SU-DHL-6 (cell line): ENCODE data around the gene RBFOX1.

Experiments
- H2AFZ ChIP-seq: fragments of 200-600 bp; sonication (generic); 2 replicates; pipeline ENCODE4 v1.6.1; 2014; ENCODE audit warnings: low read depth, mild to moderate bottlenecking, moderate library complexity, mixed read lengths, antibody characterized with exemption, low read length; ENCODE audit not compliant: severe bottlenecking
- H3F3A ChIP-seq: fragments of 200-600 bp; shearing (Covaris generic); 2 replicates; pipeline ENCODE4 v1.6.0; 2016; ENCODE audit warnings: antibody characterized with exemption, mild to moderate bottlenecking; ENCODE audit not compliant: insufficient read depth
- H3K27ac ChIP-seq: fragments of 200-600 bp; sonication (generic); 2 replicates; pipeline ENCODE4 v1.5.1; 2016; ENCODE audit warnings: low read depth, mild to moderate bottlenecking, low read length, moderate library complexity, mixed read lengths
- H3K27me3 ChIP-seq: fragments of 200-600 bp; sonication (generic), shearing (Covaris generic); 2 replicates; pipeline ENCODE4 v1.6.0; 2014; ENCODE audit warnings: mild to moderate bottlenecking, low read length
- H3K36me3 ChIP-seq: fragments of 200-600 bp; sonication (generic); 2 replicates; pipeline ENCODE4 v1.6.1; 2014; ENCODE audit warnings: mild to moderate bottlenecking, low read length, mixed read lengths
- H3K4me2 ChIP-seq: fragments of 300-600, 200-600 bp; shearing (Covaris generic), sonication (generic); 2 replicates; pipeline ENCODE4 v1.6.0; 2014; ENCODE audit warnings: low read length, low read depth, mild to moderate bottlenecking; ENCODE audit not compliant: poor library complexity, severe bottlenecking
- H3K4me3 ChIP-seq: fragments of 200-600 bp; sonication (generic); 2 replicates; pipeline ENCODE4 v1.5.1; 2014; ENCODE audit warnings: antibody characterized with exemption, low read length, mild to moderate bottlenecking, mixed read lengths; ENCODE audit not compliant: insufficient read depth, poor library complexity, severe bottlenecking
- H3K79me2 ChIP-seq: fragments of 200-600 bp; sonication (generic); 2 replicates; pipeline ENCODE4 v1.6.1; 2014; ENCODE audit warnings: mild to moderate bottlenecking, low read length, moderate library complexity; ENCODE audit not compliant: insufficient read depth
- H3K9ac ChIP-seq: fragments of 200-600 bp; sonication (generic); 2 replicates; pipeline ENCODE4 v1.7.0; 2014; ENCODE audit warnings: mild to moderate bottlenecking, low read length
- H3K9me2 ChIP-seq: fragments of 200-600 bp; sonication (generic); replicated peaks from 2 replicates; pipeline ENCODE4 v1.6.1; 2014; ENCODE audit warnings: low read length; ENCODE audit not compliant: insufficient read depth
- H3K9me3 ChIP-seq: fragments of 200-600 bp; sonication (generic); 2 replicates; pipeline ENCODE4 v1.6.1; 2014; ENCODE audit warnings: low read length, mixed read lengths; ENCODE audit not compliant: insufficient read depth
- H4K20me1 ChIP-seq: fragments of 200-600 bp; sonication (generic); 2 replicates; pipeline ENCODE4 v1.6.1; 2014; ENCODE audit warnings: low read depth, mild to moderate bottlenecking, antibody characterized with exemption, low read length, moderate library complexity, mixed read lengths
- EZH2phosphoT487 ChIP-seq: fragments of 200-600 bp; sonication (generic), shearing (Covaris generic); conservative IDR thresholded peaks from 2 replicates; pipeline ENCODE4 v1.6.1; 2018; ENCODE audit warnings: mild to moderate bottlenecking, antibody characterized with exemption, low read length, moderate library complexity, mixed read lengths
- TF ChIP-seq, protein P1 (sequence below): fragments of 200-600 bp; sonication (generic); IDR thresholded peaks from one replicate; pipeline ENCODE4 v1.5.1; 2017; ENCODE audit warnings: antibody characterized with exemption, mild to moderate bottlenecking, low read length, moderate library complexity; ENCODE audit not compliant: insufficient read depth, poor library complexity, severe bottlenecking

RBFOX1 gene

DNA sequence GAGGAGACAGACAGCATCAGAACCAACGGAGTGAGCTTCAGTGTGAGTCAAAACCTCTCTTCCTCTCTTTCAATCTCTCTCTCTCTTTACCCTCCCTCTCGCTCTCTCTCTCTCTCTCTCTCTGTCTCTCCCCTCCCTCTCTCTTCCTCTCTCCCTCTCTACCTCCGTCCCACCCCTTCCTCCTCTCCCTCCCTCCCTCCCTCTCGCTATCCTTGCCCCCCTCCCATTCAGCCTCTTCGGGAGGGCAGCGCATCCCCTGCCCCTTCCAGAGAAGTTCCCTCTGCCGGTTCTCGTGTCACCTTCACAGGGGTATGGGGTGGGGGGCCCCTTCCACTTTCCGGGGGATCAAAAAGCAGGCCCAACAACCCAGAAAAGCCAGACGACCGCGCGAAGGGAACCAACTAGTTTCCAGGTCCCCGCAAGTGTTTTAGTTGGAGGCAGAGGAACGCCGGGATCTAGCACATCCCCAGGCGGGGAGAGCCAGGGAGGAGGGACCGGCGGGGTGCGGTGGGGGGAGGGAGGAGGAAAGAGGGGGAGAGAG lies 28.9 kb upstream of the RBFOX1 start:
- no peaks in the 10 kb centered on the region for H3K9me2 ChIP-seq
- H3K9me3 ChIP-seq: no peaks in the 10 kb centered on the region
- no peak overlapping the region for H2AFZ ChIP-seq
- H3F3A ChIP-seq: no peaks in the 10 kb centered on the region
- H3K27me3 ChIP-seq: no peaks in the 10 kb centered on the region
- H4K20me1 ChIP-seq: no peaks in the 10 kb centered on the region
- no peaks in the 10 kb centered on the region for H3K79me2 ChIP-seq
- H3K36me3 ChIP-seq: no peaks in the 10 kb centered on the region
- H3K9ac ChIP-seq: no peak overlapping the region
- H3K27ac ChIP-seq: no peak overlapping the region
- no peak overlapping the region for H3K4me2 ChIP-seq
- TF ChIP-seq, protein P1, sequence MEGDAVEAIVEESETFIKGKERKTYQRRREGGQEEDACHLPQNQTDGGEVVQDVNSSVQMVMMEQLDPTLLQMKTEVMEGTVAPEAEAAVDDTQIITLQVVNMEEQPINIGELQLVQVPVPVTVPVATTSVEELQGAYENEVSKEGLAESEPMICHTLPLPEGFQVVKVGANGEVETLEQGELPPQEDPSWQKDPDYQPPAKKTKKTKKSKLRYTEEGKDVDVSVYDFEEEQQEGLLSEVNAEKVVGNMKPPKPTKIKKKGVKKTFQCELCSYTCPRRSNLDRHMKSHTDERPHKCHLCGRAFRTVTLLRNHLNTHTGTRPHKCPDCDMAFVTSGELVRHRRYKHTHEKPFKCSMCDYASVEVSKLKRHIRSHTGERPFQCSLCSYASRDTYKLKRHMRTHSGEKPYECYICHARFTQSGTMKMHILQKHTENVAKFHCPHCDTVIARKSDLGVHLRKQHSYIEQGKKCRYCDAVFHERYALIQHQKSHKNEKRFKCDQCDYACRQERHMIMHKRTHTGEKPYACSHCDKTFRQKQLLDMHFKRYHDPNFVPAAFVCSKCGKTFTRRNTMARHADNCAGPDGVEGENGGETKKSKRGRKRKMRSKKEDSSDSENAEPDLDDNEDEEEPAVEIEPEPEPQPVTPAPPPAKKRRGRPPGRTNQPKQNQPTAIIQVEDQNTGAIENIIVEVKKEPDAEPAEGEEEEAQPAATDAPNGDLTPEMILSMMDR: no peak
- H3K4me3 ChIP-seq: no peak overlapping the region

DNA sequence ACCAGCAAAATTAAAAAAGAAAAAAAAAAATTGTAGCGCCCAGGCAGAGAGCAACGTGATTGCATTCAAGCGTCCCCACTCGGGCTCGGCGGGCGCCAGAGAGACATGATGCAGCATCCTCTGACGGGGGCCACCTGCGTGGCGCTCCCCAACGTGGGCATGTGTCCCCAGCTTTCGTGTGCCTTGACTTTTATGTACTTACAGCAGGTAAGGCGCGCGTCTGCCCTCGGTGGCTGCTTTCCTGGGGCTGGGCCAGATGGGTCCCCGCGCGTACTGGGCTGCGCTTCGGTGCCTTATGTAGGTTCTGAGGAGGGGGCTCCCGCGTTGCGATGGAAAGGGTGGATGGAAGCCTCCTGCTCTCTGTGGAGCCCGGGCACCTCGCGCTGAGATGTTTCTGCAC lies 28.4 kb upstream of the RBFOX1 start:
- Histone ChIP-seq H3F3A (no peaks in the 10 kb centered on the region), H3K4me2 (no peak overlapping the region), H3K27ac (no peak overlapping the region), H3K36me3 (no peaks in the 10 kb centered on the region), H2AFZ (no peak overlapping the region), H3K4me3 (no peak overlapping the region), H4K20me1 (no peaks in the 10 kb centered on the region), H3K9me3 (no peaks in the 10 kb centered on the region), H3K9ac (no peak overlapping the region), H3K79me2 (no peaks in the 10 kb centered on the region), H3K9me2 (no peaks in the 10 kb centered on the region), H3K27me3 (no peaks in the 10 kb centered on the region)
- TF ChIP-seq, protein P1: no peak
- no peak for TF ChIP-seq EZH2phosphoT487

DNA sequence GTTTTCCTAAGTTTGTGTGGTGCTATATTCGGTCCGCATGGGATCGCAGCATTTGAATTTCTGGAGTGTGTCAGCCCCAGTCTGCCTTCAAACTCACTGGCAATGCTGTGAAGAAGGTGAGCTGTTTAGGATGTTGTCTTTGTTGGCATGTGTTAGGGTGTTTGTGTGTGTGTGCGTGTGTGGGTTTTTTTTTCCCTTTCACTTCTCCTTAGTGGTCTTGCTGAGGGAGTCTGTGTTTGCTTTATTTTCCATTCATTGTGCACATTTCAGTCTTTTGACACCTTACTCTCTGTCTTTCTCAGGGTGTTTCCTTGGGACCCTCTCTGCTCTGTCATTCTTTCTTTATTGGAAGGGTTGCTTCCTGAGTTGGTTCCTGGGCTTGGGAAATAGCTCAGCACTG lies 27.7 kb upstream of the RBFOX1 start:
- Histone ChIP-seq H3K4me3 (no peak overlapping the region), H3K4me2 (no peak overlapping the region), H3K36me3 (no peaks in the 10 kb centered on the region), H3K79me2 (no peaks in the 10 kb centered on the region), H4K20me1 (no peaks in the 10 kb centered on the region), H3F3A (no peaks in the 10 kb centered on the region), H3K9ac (no peak overlapping the region), H3K9me2 (no peaks in the 10 kb centered on the region), H2AFZ (no peak overlapping the region), H3K27ac (no peak overlapping the region), H3K9me3 (no peaks in the 10 kb centered on the region), H3K27me3 (no peaks in the 10 kb centered on the region)
- TF ChIP-seq EZH2phosphoT487: no peak
- TF ChIP-seq, protein P1: no peak
